SK-N-MC (cell line): ENCODE results near the gene ZNF467.

Experiments
- EZH2 ChIP-seq: fragments of 200-600 bp; sonication (generic); IDR thresholded peaks from one replicate; pipeline ENCODE4 v1.6.1; 2017; ENCODE audit warnings: antibody characterized with exemption
- FOXP2 ChIP-seq: optimal IDR thresholded peaks from 2 replicates; pipeline ENCODE3; 2011; ENCODE audit warnings: mild to moderate bottlenecking, moderate library complexity; ENCODE audit not compliant: insufficient read depth; ENCODE audit errors: extremely low read length, control extremely low read depth
- POLR2AphosphoS5 ChIP-seq: IDR thresholded peaks from 2 replicates; pipeline ENCODE4 v1.6.1; 2012; ENCODE audit warnings: mild to moderate bottlenecking, low read depth, low read length, borderline replicate concordance

- no peak for TF ChIP-seq EZH2
- TF ChIP-seq POLR2AphosphoS5: no peak
- TF ChIP-seq FOXP2: no peak
Measured at GRCh38 chr7:149813254-149814035, 40.1 kb upstream of the ZNF467 start.
